Mammary epithelial cell (primary cell): ENCODE results near the gene CENPU.

ENCODE experiments used
- EZH2 ChIP-seq: IDR thresholded peaks from 2 replicates; pipeline ENCODE4 v1.6.1; 2012; ENCODE audit warnings: low read length, inconsistent platforms, borderline replicate concordance
- TF ChIP-seq, protein P1 (sequence below), 2 donors: IDR thresholded peaks in 1 of 2; conservative IDR thresholded peaks in 1 of 2; 2 replicates each; pipeline ENCODE4 v1.5.1; 2011 to 2012; ENCODE audit warnings: inconsistent platforms in 2 of 2, low read length in 2 of 2, mild to moderate bottlenecking in 2 of 2, control low read depth in 1 of 2, low read depth in 1 of 2; ENCODE audit not compliant: insufficient read depth in 1 of 2; ENCODE audit errors: extremely low read depth in 1 of 2

DNA sequence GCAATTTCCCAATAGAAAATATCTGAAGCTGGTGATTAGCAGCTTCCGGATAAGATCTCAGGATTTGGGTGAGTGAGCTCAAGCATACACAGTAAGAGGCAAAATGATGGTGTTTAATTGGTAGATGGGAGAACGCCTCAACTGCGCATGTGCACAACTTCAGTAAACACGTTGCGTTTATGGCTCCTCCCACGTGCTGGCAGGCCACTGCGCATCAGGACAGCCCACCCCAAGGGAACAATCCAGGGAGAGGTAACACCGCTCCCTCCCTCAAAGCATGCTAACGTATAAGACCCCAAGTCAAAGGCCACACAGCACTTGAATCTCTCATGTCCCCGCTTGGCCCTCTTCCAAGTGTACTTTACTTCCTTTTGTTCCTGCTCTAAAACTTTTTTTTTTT lies 10.3 kb upstream of the CENPU start:
- TF ChIP-seq, protein P1, sequence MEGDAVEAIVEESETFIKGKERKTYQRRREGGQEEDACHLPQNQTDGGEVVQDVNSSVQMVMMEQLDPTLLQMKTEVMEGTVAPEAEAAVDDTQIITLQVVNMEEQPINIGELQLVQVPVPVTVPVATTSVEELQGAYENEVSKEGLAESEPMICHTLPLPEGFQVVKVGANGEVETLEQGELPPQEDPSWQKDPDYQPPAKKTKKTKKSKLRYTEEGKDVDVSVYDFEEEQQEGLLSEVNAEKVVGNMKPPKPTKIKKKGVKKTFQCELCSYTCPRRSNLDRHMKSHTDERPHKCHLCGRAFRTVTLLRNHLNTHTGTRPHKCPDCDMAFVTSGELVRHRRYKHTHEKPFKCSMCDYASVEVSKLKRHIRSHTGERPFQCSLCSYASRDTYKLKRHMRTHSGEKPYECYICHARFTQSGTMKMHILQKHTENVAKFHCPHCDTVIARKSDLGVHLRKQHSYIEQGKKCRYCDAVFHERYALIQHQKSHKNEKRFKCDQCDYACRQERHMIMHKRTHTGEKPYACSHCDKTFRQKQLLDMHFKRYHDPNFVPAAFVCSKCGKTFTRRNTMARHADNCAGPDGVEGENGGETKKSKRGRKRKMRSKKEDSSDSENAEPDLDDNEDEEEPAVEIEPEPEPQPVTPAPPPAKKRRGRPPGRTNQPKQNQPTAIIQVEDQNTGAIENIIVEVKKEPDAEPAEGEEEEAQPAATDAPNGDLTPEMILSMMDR (conservative IDR thresholded peaks at IDR 0.05 in 1 of 2, IDR thresholded peaks at IDR 0.05 in 1 of 2; ENCODE audit: extremely low read depth in 1 of 2, insufficient read depth in 1 of 2, low read depth in 1 of 2, low read length in 2 of 2), result no peak
- TF ChIP-seq EZH2, result no peak
